GM12873 (cell line): Measurements from ENCODE around the gene TRIM27.

ENCODE experiments used
- CTCF ChIP-seq: IDR thresholded peaks from 2 replicates; pipeline ENCODE4 v1.5.1; 2012; ENCODE audit warnings: low read depth, mild to moderate bottlenecking, moderate library complexity, low read length, control low read depth; ENCODE audit not compliant: insufficient read depth; ENCODE audit errors: missing control alignments

The TRIM27 gene

GRCh38 chr6:28860581-28860980, 63.2 kb downstream of the TRIM27 start:
- TF ChIP-seq CTCF, result no peak

GRCh38 chr6:28858963-28859362, 64.8 kb downstream of the TRIM27 start:
- no peak for TF ChIP-seq CTCF

GRCh38 chr6:28856620-28857005, 67.2 kb downstream of the TRIM27 start:
- no peak for TF ChIP-seq CTCF
